GM18505 (cell line): Measurements from ENCODE around the gene ZFYVE26.

Experiments used
- ATAC-seq: cut with Tn5 transposase; IDR thresholded peaks from one replicate; pipeline ENCODE4 v1.9.1; 2021; ENCODE audit not compliant: unreplicated experiment
- POLR2A ChIP-seq: IDR thresholded peaks from 4 replicates; pipeline ENCODE4 v1.6.1; 2011; ENCODE audit warnings: borderline replicate concordance; ENCODE audit not compliant: insufficient read depth, insufficient read length; ENCODE audit errors: extremely low read depth

The ZFYVE26 gene

GRCh38 chr14:67784244-67784823, 32.1 kb downstream of the ZFYVE26 start:
- no peak for TF ChIP-seq POLR2A
- no peak for ATAC-seq

GRCh38 chr14:67782090-67782489, 34.3 kb downstream of the ZFYVE26 start:
- ATAC-seq, result no peak
- TF ChIP-seq POLR2A, result no peak

DNA sequence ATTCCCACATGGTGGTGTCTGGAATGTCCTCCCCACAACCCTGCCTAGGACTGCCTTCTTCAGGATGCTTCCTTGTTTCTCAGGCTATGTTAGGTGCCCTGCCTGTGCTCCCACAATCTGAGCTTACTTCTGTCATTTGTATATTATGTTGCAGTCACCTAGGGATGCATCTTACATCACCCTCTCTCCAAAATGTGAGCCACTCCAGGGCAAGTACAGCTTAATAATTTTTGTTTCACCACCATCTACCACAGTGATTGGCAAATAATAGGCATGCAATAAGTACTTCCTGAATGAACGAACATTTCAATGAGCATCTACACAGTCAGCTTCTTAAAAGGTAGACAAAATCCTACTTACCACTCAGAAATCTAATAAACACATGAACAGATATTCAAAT, 37.6 kb downstream of the ZFYVE26 start:
- no peak for ATAC-seq
- TF ChIP-seq POLR2A, result no peak

- no peak for ATAC-seq
- no peak for TF ChIP-seq POLR2A
These were observed 39.6 kb downstream of the ZFYVE26 start for GRCh38 chr14:67776653-67777322.

GRCh38 chr14:67773844-67774377, 42.5 kb downstream of the ZFYVE26 start:
- ATAC-seq, result no peak
- no peak for TF ChIP-seq POLR2A

- TF ChIP-seq POLR2A, result no peak
- ATAC-seq, result no peak
These were observed 48.2 kb downstream of the ZFYVE26 start for GRCh38 chr14:67768219-67768618.

GRCh38 chr14:67766035-67766680, 50.2 kb downstream of the ZFYVE26 start:
- no peak for ATAC-seq
- TF ChIP-seq POLR2A, result no peak

DNA sequence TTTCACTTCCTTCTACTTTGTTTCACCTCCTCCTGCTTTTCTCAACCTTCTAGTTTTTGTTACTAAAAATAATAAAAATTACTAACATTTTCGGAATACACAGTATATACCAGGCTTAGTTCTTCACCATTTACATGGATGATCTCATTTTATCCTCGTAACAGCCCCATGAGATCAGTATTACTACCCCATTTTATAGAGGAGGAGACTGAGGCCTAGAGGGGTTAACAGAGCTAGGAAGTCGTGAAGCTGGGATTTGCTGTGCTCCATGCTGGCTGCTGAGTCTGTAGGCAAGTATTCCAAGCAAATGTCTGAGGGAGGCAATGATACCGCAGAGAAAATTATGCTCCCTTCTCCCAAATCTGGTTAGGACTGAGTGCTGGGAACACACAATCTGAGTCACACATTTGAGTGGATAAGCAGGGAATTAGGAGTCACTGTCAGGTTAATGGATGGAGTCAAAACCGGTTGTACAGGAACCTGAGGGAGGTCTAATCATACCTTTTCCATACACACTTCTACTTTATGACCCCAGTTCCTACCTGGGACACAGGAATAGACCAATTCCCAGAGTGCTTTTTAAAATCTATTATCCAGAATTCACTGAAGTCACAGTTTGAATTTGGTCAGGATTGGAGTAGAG, 51.1 kb downstream of the ZFYVE26 start:
- TF ChIP-seq POLR2A, result no peak
- ATAC-seq, result no peak

DNA sequence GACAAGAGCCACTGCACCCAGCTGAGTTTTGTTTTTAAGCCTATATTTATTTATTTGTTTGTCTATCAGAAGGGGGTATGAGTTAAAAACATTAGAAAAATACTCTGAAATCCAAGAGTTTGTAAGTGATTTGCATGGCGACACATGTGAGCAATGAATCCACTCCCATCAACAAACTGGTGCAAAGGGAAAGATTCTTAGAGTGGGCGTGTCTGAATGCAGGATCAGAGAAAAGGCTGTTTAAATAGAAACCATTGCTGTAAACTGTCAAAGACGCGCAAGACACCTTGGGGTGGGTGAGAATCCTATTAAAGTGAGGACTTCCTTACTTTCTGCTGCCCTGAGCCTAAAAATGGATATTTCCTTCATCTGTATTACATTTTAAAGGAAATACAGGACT, 51.9 kb downstream of the ZFYVE26 start:
- no peak for ATAC-seq
- no peak for TF ChIP-seq POLR2A

- TF ChIP-seq POLR2A, result no peak
- no peak for ATAC-seq
These were observed 53.1 kb downstream of the ZFYVE26 start for GRCh38 chr14:67763158-67763822.

GRCh38 chr14:67762051-67762450, 54.3 kb downstream of the ZFYVE26 start:
- TF ChIP-seq POLR2A, result no peak
- ATAC-seq, result no peak

DNA sequence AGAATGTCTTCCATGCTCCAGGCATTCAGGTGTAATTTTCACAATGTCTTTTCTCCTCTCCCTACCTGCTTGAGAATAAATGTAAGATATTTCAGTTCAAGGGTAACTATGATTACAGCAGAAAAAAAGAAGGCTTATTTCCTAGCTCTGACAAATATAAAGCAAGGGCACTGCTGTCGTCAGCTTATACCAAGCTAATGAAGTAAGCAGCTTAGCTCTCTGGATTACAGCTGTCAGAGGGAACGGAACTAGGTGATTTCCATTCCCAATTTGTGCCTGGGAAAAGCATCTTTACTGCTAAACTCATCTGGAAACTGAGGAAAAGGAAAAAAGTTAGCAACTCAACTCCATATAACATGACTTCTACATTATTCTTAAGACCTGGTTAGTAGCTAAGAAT, 56.5 kb downstream of the ZFYVE26 start:
- no peak for ATAC-seq
- TF ChIP-seq POLR2A, result no peak

- ATAC-seq, result no peak
- no peak for TF ChIP-seq POLR2A
These were observed 59.2 kb downstream of the ZFYVE26 start for GRCh38 chr14:67757175-67757574.
